ENCODE results near the gene KRT74.

GRCh38 chr12:52559979-52560378, 13.7 kb downstream of the KRT74 start:
- TF ChIP-seq CTCF (IDR thresholded peaks at IDR 0.05): no peak
- no peak for TF ChIP-seq POLR2A (IDR thresholded peaks at IDR 0.05)

All from Peyer's patch (tissue), 4 donors.